IMR-90 (cell line): ENCODE measurements around the gene MS4A10. TPM values are rescaled to one million over a fixed set of nuclear protein-coding genes. Genes with fewer than 3 reads are reported as not detected.

Experiments used
- ATAC-seq: fragments of 200-7000 bp; cut with Tn5 transposase; 2 replicates; pipeline ENCODE4 v1.9.1; 2020; ENCODE audit warnings: low read depth, mild to moderate bottlenecking, moderate library complexity
- BruUV-seq: library from RNA; stranded (reverse); fragments of 400-500 nt; replicated peaks from 2 replicates; lab custom pipeline; 2021; lab: Mats Ljungman, UMichigan
- CTCF ChIA-PET: fragments of 300-600 bp; formaldehyde crosslinking; extraction: SDS; loops from one replicate; lab custom pipeline; 2021; ENCODE audit warnings: antibody characterized with exemption; lab: Yijun Ruan, JAX
- POLR2A ChIA-PET: fragments of 300-600 bp; sonication (Branson Sonifier 250); formaldehyde crosslinking; loops from one replicate; lab custom pipeline; 2022; ENCODE audit warnings: antibody characterized with exemption; ENCODE audit not compliant: unreplicated experiment; lab: Charles Lee
- DNase-seq: peaks from one replicate; pipeline ENCODE4 v3.0.0; 2013
- H2AFZ ChIP-seq: replicated peaks from 2 replicates; pipeline ENCODE3; 2013; ENCODE audit warnings: low read length, mild to moderate bottlenecking; ENCODE audit not compliant: poor library complexity
- H2AK5ac ChIP-seq: 2 replicates; pipeline ENCODE4 v1.6.1; 2013; ENCODE audit warnings: low read depth, low read length, inconsistent platforms
- H2AK9ac ChIP-seq: replicated peaks from 2 replicates; pipeline ENCODE3; 2013; ENCODE audit warnings: mild to moderate bottlenecking, low read depth, low read length, moderate library complexity; ENCODE audit not compliant: poor library complexity
- H2BK120ac ChIP-seq: 2 replicates; pipeline ENCODE4 v1.6.1; 2013; ENCODE audit warnings: low read depth, low read length, inconsistent platforms
- H2BK15ac ChIP-seq: 3 replicates; pipeline ENCODE4 v1.6.1; 2013; ENCODE audit warnings: low read depth, low read length, inconsistent platforms
- H2BK20ac ChIP-seq: 2 replicates; pipeline ENCODE4 v1.6.1; 2013; ENCODE audit warnings: low read depth, mild to moderate bottlenecking, inconsistent platforms, low read length, moderate library complexity
- H2BK5ac ChIP-seq: 2 replicates; pipeline ENCODE4 v1.6.1; 2013; ENCODE audit warnings: mild to moderate bottlenecking, low read depth, low read length, inconsistent platforms; ENCODE audit not compliant: poor library complexity, severe bottlenecking
- H3K14ac ChIP-seq: replicated peaks from 2 replicates; pipeline ENCODE4 v1.6.1; 2013; ENCODE audit warnings: low read depth, low read length, inconsistent platforms
- H3K18ac ChIP-seq: 2 replicates; pipeline ENCODE4 v1.6.1; 2013; ENCODE audit warnings: low read depth, low read length, control low read depth
- H3K23ac ChIP-seq: 2 replicates; pipeline ENCODE4 v1.6.1; 2013; ENCODE audit warnings: low read depth, low read length, inconsistent platforms
- H3K27ac ChIP-seq: 2 replicates; pipeline ENCODE4 v1.5.1; 2013; ENCODE audit warnings: mild to moderate bottlenecking, control low read depth, low read length; ENCODE audit not compliant: insufficient read depth
- H3K27me3 ChIP-seq: 2 replicates; pipeline ENCODE4 v1.6.1; 2013; ENCODE audit warnings: low read length; ENCODE audit not compliant: control insufficient read depth, insufficient read depth
- H3K36me3 ChIP-seq: 2 replicates; pipeline ENCODE4 v1.6.1; 2013; ENCODE audit warnings: low read length, mixed read lengths; ENCODE audit not compliant: control insufficient read depth, insufficient read depth
- H3K4ac ChIP-seq: 2 replicates; pipeline ENCODE4 v1.6.1; 2013; ENCODE audit warnings: low read depth, low read length, inconsistent platforms
- H3K4me1 ChIP-seq: 2 replicates; pipeline ENCODE4 v1.6.1; 2013; ENCODE audit warnings: low read length, mixed read lengths; ENCODE audit not compliant: control insufficient read depth, insufficient read depth
- H3K4me2 ChIP-seq: 2 replicates; pipeline ENCODE4 v1.6.1; 2013; ENCODE audit warnings: low read depth, mild to moderate bottlenecking, control low read depth, low read length, moderate library complexity
- H3K4me3 ChIP-seq: 2 replicates; pipeline ENCODE4 v1.5.1; 2013; ENCODE audit warnings: low read depth, mild to moderate bottlenecking, control low read depth, low read length, moderate library complexity; ENCODE audit not compliant: insufficient read depth
- H3K56ac ChIP-seq: 2 replicates; pipeline ENCODE4 v1.6.1; 2013; ENCODE audit warnings: low read length, inconsistent platforms; ENCODE audit not compliant: insufficient read depth; ENCODE audit errors: extremely low read depth
- H3K79me1 ChIP-seq, 2 experiments: 2 replicates each; pipeline ENCODE4 v1.6.1; 2013; ENCODE audit warnings: low read length in 2 of 2, inconsistent platforms in 1 of 2, low read depth in 1 of 2
- H3K9ac ChIP-seq: 2 replicates; pipeline ENCODE4 v1.6.1; 2013; ENCODE audit warnings: low read depth, low read length, control low read depth
- H3K9me1 ChIP-seq: 2 replicates; pipeline ENCODE4 v1.6.1; 2013; ENCODE audit warnings: low read length, inconsistent platforms; ENCODE audit not compliant: insufficient read depth
- H3K9me3 ChIP-seq: 2 replicates; pipeline ENCODE4 v1.6.1; 2013; ENCODE audit warnings: low read length; ENCODE audit not compliant: control insufficient read depth, insufficient read depth
- H4K20me1 ChIP-seq: 2 replicates; pipeline ENCODE4 v1.6.1; 2013; ENCODE audit warnings: low read length, inconsistent platforms; ENCODE audit not compliant: insufficient read depth
- H4K5ac ChIP-seq: 2 replicates; pipeline ENCODE4 v1.6.1; 2013; ENCODE audit warnings: mild to moderate bottlenecking, low read depth, low read length, control low read depth
- H4K8ac ChIP-seq, 2 experiments: 2 replicates each; pipeline ENCODE4 v1.6.1; 2013; ENCODE audit warnings: low read depth in 2 of 2, low read length in 2 of 2, control low read depth in 1 of 2, inconsistent platforms in 1 of 2
- H4K91ac ChIP-seq: 2 replicates; pipeline ENCODE4 v1.6.1; 2013; ENCODE audit warnings: low read depth, low read length, inconsistent platforms; ENCODE audit not compliant: insufficient read depth
- CEBPB ChIP-seq: IDR thresholded peaks from 2 replicates; pipeline ENCODE4 v1.6.1; 2012; ENCODE audit warnings: low read depth, low read length, improper control_type of control experiment
- CHD1 ChIP-seq: IDR thresholded peaks from 2 replicates; pipeline ENCODE4 v1.6.1; 2012; ENCODE audit warnings: low read depth, low read length, improper control_type of control experiment
- MAFK ChIP-seq: IDR thresholded peaks from 2 replicates; pipeline ENCODE4 v1.6.1; 2012; ENCODE audit warnings: low read depth, low read length, improper control_type of control experiment
- MAZ ChIP-seq: IDR thresholded peaks from 2 replicates; pipeline ENCODE4 v1.6.1; 2012; ENCODE audit warnings: low read depth, mild to moderate bottlenecking, low read length, improper control_type of control experiment, moderate library complexity, borderline replicate concordance
- NFE2L2 ChIP-seq: fragments of 150-350 bp; IDR thresholded peaks from 2 replicates; pipeline ENCODE4 v1.6.1; 2016; ENCODE audit warnings: low read depth, mild to moderate bottlenecking, low read length
- RFX5 ChIP-seq: IDR thresholded peaks from 2 replicates; pipeline ENCODE4 v1.8.0; 2012; ENCODE audit warnings: low read depth, mild to moderate bottlenecking, low read length, moderate library complexity
- WGBS, 2 experiments: methylation state at CpG; one replicate each; pipeline versions ENCODE4 v1.1.5 to v1.1.7; 2013; ENCODE audit warnings: missing lambda C conversion rate in 2 of 2; ENCODE audit not compliant: insufficient read length in 1 of 2; ENCODE audit errors: extremely low coverage in 2 of 2; 5-methylcytosine and 5-hydroxymethylcytosine counted together
- dilution Hi-C: fragments of 300-500 bp; cut with HindIII; formaldehyde crosslinking; loops from one replicate; pipeline ENCODE4 v1.14.3; 2018; ENCODE audit warnings: low sequenced_read_pairs; ENCODE audit not compliant: unreplicated experiment
- in situ Hi-C: fragments of 300-500 bp; cut with MboI; formaldehyde crosslinking; loops from 3 replicates; pipeline ENCODE4 v1.14.3; 2019; ENCODE audit warnings: low sequenced_read_pairs, inconsistent platforms, mixed read lengths
- intact Hi-C: fragments of 100-400 bp; cut with micrococcal nuclease; formaldehyde crosslinking; loops from 2 replicates; pipeline ENCODE4 v1.10.0; 2022
- polyA plus RNA-seq, 3 experiments: library from polyadenylated mRNA; depleted of rRNA; stranded (reverse); fragments of >200 nt; gene quantifications; 2 replicates each; pipeline ENCODE4 v1.2.3, GENCODE V29; 2012; ENCODE audit warnings: low replicate concordance in 1 of 3
- total RNA-seq: library from RNA; depleted of rRNA; stranded (reverse); fragments of >200 nt; gene quantifications from 2 replicates; pipeline ENCODE4 v1.2.3, GENCODE V29; 2012
- TF ChIP-seq, protein P1 (sequence below): conservative IDR thresholded peaks from 2 replicates; pipeline ENCODE4 v1.5.1; 2012; ENCODE audit warnings: mild to moderate bottlenecking, low read depth, low read length, improper control_type of control experiment

Gene MS4A10
- total and polyA plus RNA-seq, 2 of the 4 experiments (the other 2 are of a cell fraction), result not detected

DNA sequence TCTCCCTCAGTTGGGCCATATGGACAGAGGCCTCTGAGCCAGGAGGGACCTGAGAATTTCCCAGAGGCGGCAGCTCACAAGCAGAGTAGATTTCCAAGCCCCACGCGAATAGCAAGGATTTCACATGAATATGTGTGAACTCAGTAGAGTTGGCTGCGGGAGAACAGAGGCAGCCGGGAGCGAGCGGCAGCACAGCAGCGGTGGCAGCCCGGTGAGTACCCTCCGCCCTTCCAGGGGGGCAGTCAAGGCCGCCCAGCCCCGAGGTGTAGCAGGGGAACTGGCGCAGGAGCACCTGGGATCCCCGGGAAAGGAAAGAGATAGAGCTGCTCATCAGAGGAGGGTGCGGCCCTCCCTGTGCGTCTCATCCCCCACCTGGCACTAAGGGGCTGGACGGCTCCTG, 36.9 kb upstream of the MS4A10 start:
- H3K36me3 ChIP-seq, result no peaks in the 10 kb centered on the region
- POLR2A ChIA-PET, result no interaction called here

More for the DNA sequence above, 36.9 kb upstream of the MS4A10 start:
- Histone ChIP-seq H2AK5ac (no peak overlapping the region), H3K4ac (no peak overlapping the region), H3K27me3 (no peaks in the 10 kb centered on the region), H3K9me1 (no peaks in the 10 kb centered on the region), H3K79me1 (no peaks in the 10 kb centered on the region), H4K20me1 (no peaks in the 10 kb centered on the region), H3K4me3 (no peak overlapping the region), H3K23ac (no peak overlapping the region), H4K5ac (no peak overlapping the region), H3K56ac (no peak overlapping the region), H2AK9ac (no peak overlapping the region), H3K4me2 (no peak overlapping the region), H2BK120ac (no peak overlapping the region), H3K4me1 (no peaks in the 10 kb centered on the region), H4K8ac (no peak overlapping the region), H3K18ac (no peak overlapping the region), H2BK20ac (no peak overlapping the region), H4K91ac (no peak overlapping the region), H2AFZ (no peak overlapping the region), H3K9me3 (0 out of 2 replicates have a peak, but pooled peaks cover 2% of the 10 kb centered on the region), H2BK15ac (no peak overlapping the region), H3K9ac (no peak overlapping the region), H3K27ac (no peak overlapping the region), H3K14ac (no peak overlapping the region), H2BK5ac (no peak overlapping the region)
- CTCF ChIA-PET, result no interaction called here
- no peak for DNase-seq
- TF ChIP-seq, protein P1, sequence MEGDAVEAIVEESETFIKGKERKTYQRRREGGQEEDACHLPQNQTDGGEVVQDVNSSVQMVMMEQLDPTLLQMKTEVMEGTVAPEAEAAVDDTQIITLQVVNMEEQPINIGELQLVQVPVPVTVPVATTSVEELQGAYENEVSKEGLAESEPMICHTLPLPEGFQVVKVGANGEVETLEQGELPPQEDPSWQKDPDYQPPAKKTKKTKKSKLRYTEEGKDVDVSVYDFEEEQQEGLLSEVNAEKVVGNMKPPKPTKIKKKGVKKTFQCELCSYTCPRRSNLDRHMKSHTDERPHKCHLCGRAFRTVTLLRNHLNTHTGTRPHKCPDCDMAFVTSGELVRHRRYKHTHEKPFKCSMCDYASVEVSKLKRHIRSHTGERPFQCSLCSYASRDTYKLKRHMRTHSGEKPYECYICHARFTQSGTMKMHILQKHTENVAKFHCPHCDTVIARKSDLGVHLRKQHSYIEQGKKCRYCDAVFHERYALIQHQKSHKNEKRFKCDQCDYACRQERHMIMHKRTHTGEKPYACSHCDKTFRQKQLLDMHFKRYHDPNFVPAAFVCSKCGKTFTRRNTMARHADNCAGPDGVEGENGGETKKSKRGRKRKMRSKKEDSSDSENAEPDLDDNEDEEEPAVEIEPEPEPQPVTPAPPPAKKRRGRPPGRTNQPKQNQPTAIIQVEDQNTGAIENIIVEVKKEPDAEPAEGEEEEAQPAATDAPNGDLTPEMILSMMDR, result no peak
- TF ChIP-seq CHD1 (no peak), MAFK (no peak), RFX5 (no peak), MAZ (no peak), NFE2L2 (no peak), CEBPB (no peak)
- dilution Hi-C loops (no loop called here), in situ Hi-C loops (no loop called here), intact Hi-C loops (no loop called here)
- no TSS peak for BruUV-seq
- WGBS, 2 experiments, result 93% methylated on average over 3 of the region's 17 CpGs; no CpG with 5 or more reads in 1 of the 2 experiments
- no peak for ATAC-seq
